Keratinocyte (primary cell): ENCODE data around the gene TUFM.

Source experiments
- EZH2 ChIP-seq: IDR thresholded peaks from one replicate; pipeline ENCODE4 v1.6.1; 2012; ENCODE audit warnings: inconsistent platforms, mild to moderate bottlenecking, low read length, moderate library complexity
- TF ChIP-seq, protein P1 (sequence below), 3 experiments: IDR thresholded peaks in 1 of 3; conservative IDR thresholded peaks in 1 of 3; optimal IDR thresholded peaks in 1 of 3; 2 replicates in 2 of 3; 3 replicates in 1 of 3; pipeline versions ENCODE3 to v1.5.1; 2011; ENCODE audit warnings: low read length in 3 of 3, mild to moderate bottlenecking in 3 of 3, moderate library complexity in 2 of 3, control low read depth in 1 of 3, inconsistent platforms in 1 of 3; ENCODE audit not compliant: insufficient read depth in 2 of 3; ENCODE audit errors: extremely low read depth in 1 of 3

DNA sequence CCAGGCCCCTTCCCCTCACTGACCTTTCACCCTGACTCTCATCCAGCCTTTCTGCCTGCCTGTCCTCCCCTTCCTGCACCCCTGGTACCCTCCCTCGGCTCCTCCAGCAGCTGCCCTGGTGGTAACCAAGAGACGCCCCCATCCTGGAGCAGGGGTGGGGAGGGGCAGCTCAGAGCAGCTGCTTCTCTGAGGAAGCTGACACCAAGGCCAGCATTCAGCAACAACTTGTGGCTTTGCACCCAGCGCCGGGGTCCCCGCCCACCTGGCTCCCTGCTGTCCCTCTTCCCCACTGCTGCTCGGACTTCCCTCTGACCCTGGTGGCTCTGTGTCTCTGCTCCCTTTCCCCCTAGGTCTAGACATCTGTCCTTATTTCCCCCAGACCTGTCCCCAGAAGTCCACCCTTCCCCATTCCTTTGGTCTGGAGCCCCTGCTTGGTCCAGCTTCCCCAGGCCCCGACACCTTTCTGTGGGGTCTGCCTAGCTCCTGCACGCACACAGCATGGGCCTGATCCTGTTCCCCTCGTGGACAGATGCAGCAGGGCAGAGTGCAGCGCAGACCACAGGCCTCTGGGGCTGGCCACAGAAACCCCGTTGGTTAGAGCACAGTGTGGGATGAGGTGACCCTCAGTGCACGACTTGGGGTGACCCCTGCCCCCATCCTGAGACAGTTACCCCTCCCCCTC, 31.0 kb upstream of the TUFM start:
- TF ChIP-seq, protein P1, sequence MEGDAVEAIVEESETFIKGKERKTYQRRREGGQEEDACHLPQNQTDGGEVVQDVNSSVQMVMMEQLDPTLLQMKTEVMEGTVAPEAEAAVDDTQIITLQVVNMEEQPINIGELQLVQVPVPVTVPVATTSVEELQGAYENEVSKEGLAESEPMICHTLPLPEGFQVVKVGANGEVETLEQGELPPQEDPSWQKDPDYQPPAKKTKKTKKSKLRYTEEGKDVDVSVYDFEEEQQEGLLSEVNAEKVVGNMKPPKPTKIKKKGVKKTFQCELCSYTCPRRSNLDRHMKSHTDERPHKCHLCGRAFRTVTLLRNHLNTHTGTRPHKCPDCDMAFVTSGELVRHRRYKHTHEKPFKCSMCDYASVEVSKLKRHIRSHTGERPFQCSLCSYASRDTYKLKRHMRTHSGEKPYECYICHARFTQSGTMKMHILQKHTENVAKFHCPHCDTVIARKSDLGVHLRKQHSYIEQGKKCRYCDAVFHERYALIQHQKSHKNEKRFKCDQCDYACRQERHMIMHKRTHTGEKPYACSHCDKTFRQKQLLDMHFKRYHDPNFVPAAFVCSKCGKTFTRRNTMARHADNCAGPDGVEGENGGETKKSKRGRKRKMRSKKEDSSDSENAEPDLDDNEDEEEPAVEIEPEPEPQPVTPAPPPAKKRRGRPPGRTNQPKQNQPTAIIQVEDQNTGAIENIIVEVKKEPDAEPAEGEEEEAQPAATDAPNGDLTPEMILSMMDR (optimal IDR thresholded peaks at IDR 0.05 in 1 of 3, IDR thresholded peaks at IDR 0.05 in 1 of 3, conservative IDR thresholded peaks at IDR 0.05 in 1 of 3; ENCODE audit: extremely low read depth in 1 of 3, insufficient read depth in 2 of 3, low read length in 3 of 3): no peak
- TF ChIP-seq EZH2: no peak
